AG04450 (cell line): ENCODE results near the gene IQGAP3. TPM values are rescaled to one million over a fixed set of nuclear protein-coding genes. Genes with fewer than 3 reads are reported as not detected.

Experiments used
- CTCF ChIA-PET: fragments of 300-600, 350-600 bp; formaldehyde crosslinking; extraction: SDS; loops from one replicate; lab custom pipeline; 2022; ENCODE audit warnings: antibody characterized with exemption, inconsistent platforms; lab: Charles Lee
- POLR2A ChIA-PET: fragments of 350-600 bp; formaldehyde crosslinking; extraction: SDS; loops from one replicate; lab custom pipeline; 2021; ENCODE audit warnings: antibody characterized with exemption, inconsistent platforms; lab: Yijun Ruan, JAX
- DNase-seq: peaks from one replicate; pipeline ENCODE4 v3.0.0-alpha.2; 2011; ENCODE audit warnings: low read depth, low spot score
- H3K27ac ChIP-seq: one replicate; pipeline ENCODE4 v1.5.1; 2012; ENCODE audit warnings: low read depth, low read length, control low read depth
- H3K27me3 ChIP-seq: one replicate; pipeline ENCODE4 v1.6.0; 2012; ENCODE audit warnings: low read length; ENCODE audit not compliant: control insufficient read depth, insufficient read depth
- H3K4me3 ChIP-seq: 2 replicates; pipeline ENCODE4 v1.5.1; 2011; ENCODE audit warnings: mild to moderate bottlenecking, low read depth, low read length, control low read depth
- H3K9me3 ChIP-seq: 2 replicates; pipeline ENCODE4 v1.5.1; 2012; ENCODE audit warnings: low read length; ENCODE audit not compliant: control insufficient read depth, insufficient read depth
- CTCF ChIP-seq: IDR thresholded peaks from 2 replicates; pipeline ENCODE4 v1.5.1; 2011; ENCODE audit warnings: low read depth, low read length, control low read depth, inconsistent platforms
- polyA plus RNA-seq: library from polyadenylated mRNA; depleted of rRNA; stranded (reverse); fragments of >200 nt; gene quantifications from 2 replicates; pipeline ENCODE4 v1.2.3, GENCODE V29; 2011

Gene IQGAP3
- polyA plus RNA-seq, 1 experiment, result 6.3 TPM

GRCh38 chr1:156549390-156549789 is 23.0 kb downstream of the IQGAP3 start:
- no peaks in the 10 kb centered on the region for H3K9me3 ChIP-seq
- DNase-seq, result no peak
- POLR2A ChIA-PET, result no interaction called here

GRCh38 chr1:156547982-156548381 is 24.4 kb downstream of the IQGAP3 start:
- Histone ChIP-seq H3K4me3 (no peak overlapping the region), H3K9me3 (no peaks in the 10 kb centered on the region), H3K27me3 (no peaks in the 10 kb centered on the region), H3K27ac (no peak overlapping the region)
- TF ChIP-seq CTCF, result no peak
- ChIA-PET CTCF (interaction anchor here (0.6 kb wide), 1 partner anchor 16 kb away, joined by 9 read pairs; no protein-coding TSS in a partner anchor), POLR2A (no interaction called here)
- DNase-seq, result no peak

More at GRCh38 chr1:156549390-156549789, 23.0 kb downstream of the IQGAP3 start:
- Histone ChIP-seq H3K27me3 (no peaks in the 10 kb centered on the region), H3K4me3 (no peak overlapping the region), H3K27ac (no peak overlapping the region)
- TF ChIP-seq CTCF, result no peak
- CTCF ChIA-PET, result interaction anchor here (0.6 kb wide), 2 partner anchors 17 to 68 kb away, joined by 3 read pairs; no protein-coding TSS in a partner anchor

- CTCF ChIA-PET, result interaction anchor here (0.6 kb wide), 1 partner anchor 16 kb away, joined by 9 read pairs; no protein-coding TSS in a partner anchor
- DNase-seq, result no peak
- Histone ChIP-seq H3K27me3 (no peaks in the 10 kb centered on the region), H3K9me3 (no peaks in the 10 kb centered on the region), H3K27ac (no peak overlapping the region), H3K4me3 (no peak overlapping the region)
- POLR2A ChIA-PET, result no interaction called here
- no peak for TF ChIP-seq CTCF
These were observed 24.9 kb downstream of the IQGAP3 start for GRCh38 chr1:156547434-156547833.

- Histone ChIP-seq H3K4me3 (no peak overlapping the region), H3K27me3 (no peaks in the 10 kb centered on the region), H3K9me3 (no peaks in the 10 kb centered on the region), H3K27ac (no peak overlapping the region)
- DNase-seq, result no peak
- POLR2A ChIA-PET, result interaction anchor here (0.9 kb wide), 1 partner anchor 46 kb away, joined by 3 read pairs; the partner anchor contains the start of gene MEF2D
- CTCF ChIA-PET, result no interaction called here
- no peak for TF ChIP-seq CTCF
These were observed 26.1 kb downstream of the IQGAP3 start for GRCh38 chr1:156546267-156546666.

GRCh38 chr1:156544592-156545102 is 27.7 kb downstream of the IQGAP3 start:
- no peak overlapping the region for H3K27ac ChIP-seq
- TF ChIP-seq CTCF, result no peak
- DNase-seq, result no peak
- POLR2A ChIA-PET, result no interaction called here
- no peaks in the 10 kb centered on the region for H3K9me3 ChIP-seq
- H3K27me3 ChIP-seq, result no peaks in the 10 kb centered on the region
- CTCF ChIA-PET, result no interaction called here
- no peak overlapping the region for H3K4me3 ChIP-seq
